HFF-Myc (cell line): ENCODE results near the gene BRD3.

Experiments
- DNase-seq: peaks from one replicate; pipeline ENCODE4 v3.0.0-alpha.2; 2011; ENCODE audit warnings: low read depth; ENCODE audit errors: extremely low read depth
- H3K4me3 ChIP-seq: replicated peaks from 2 replicates; pipeline ENCODE4 v1.5.1; 2011; ENCODE audit warnings: low read depth, mild to moderate bottlenecking, control low read depth, low read length
- CTCF ChIP-seq: IDR thresholded peaks from 2 replicates; pipeline ENCODE4 v1.5.1; 2012; ENCODE audit warnings: mild to moderate bottlenecking, low read depth, low read length, control low read depth; ENCODE audit errors: missing control alignments

Gene BRD3

GRCh38 chr9:134026981-134027380, 40.8 kb downstream of the BRD3 start:
- no peak for DNase-seq
- TF ChIP-seq CTCF = no peak
- no peak overlapping the region for H3K4me3 ChIP-seq

GRCh38 chr9:134026581-134026980, 41.2 kb downstream of the BRD3 start:
- no peak for TF ChIP-seq CTCF
- H3K4me3 ChIP-seq = peak overlapping the region; percentile 71
- DNase-seq = no peak

GRCh38 chr9:134025606-134026541, 42.0 kb downstream of the BRD3 start:
- peak overlapping the region; percentile 71 for H3K4me3 ChIP-seq
- TF ChIP-seq CTCF = peak; percentile 23
- peak; percentile 9 for DNase-seq

GRCh38 chr9:134024828-134025605, 42.8 kb downstream of the BRD3 start, which contains the start of gene BRD3OS:
BRD3OS (plus strand) TSS chr9:134025481; CDS start chr9:134026748, 1,267 bp downstream.
- no peak for TF ChIP-seq CTCF
- H3K4me3 ChIP-seq = peak within 1 kb of the TSS; percentile 71
- peak; percentile 96 for DNase-seq

- H3K4me3 ChIP-seq = peak overlapping the region; percentile 12; the same call in 1 of the 2 replicates
- no peak for TF ChIP-seq CTCF
- no peak for DNase-seq
These were observed 43.5 kb downstream of the BRD3 start for GRCh38 chr9:134024214-134024792.

GRCh38 chr9:134014946-134015345, 52.9 kb downstream of the BRD3 start:
- TF ChIP-seq CTCF = no peak
- DNase-seq = no peak
- no peak overlapping the region for H3K4me3 ChIP-seq
